Measurements from ENCODE around the gene PPP6R3. TPM values are rescaled to one million over a fixed set of nuclear protein-coding genes. Genes with fewer than 3 reads are reported as not detected.

PPP6R3 gene
- polyA plus RNA-seq, 1 donor (not counting 4 experiments of a cell fraction or from before 2014, with no cell fraction given) = 50.2 TPM

DNA sequence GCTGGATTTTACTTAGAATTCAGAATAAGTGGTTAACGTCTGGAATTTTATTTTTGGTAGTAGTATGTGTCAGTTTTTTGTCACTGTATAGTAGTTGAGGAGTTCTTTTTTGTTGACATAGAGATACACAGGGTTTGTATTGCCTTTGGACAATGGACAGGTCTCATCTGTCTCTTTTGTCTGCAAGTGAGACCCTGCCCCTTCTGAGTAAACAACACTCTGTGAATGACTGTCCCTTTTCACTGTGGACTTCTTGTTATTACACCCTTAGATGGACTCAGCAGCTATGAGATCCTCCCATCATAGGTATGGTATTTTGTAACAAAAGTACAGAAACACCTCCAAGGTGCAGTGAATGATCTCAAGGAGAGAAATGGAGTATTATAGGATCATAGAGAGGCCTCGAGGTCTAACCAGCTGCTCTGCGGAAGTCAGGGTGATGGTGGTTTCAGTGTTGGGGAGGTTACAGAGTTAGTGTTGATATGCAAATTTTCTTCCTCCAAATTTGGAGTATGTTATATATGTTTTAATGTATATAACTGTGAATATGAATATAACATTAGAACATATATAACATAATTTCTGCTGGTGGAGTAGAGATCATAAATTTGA, 7.8 kb downstream of the PPP6R3 start:
- Histone ChIP-seq H3K4me3 (ENCODE audit: control insufficient read depth in 2 of 3, extremely low read depth in 1 of 3, insufficient read depth in 2 of 3, low read depth in 1 of 3, low read length in 3 of 3) (no peak overlapping the region), H3K36me3 (ENCODE audit: control insufficient read depth in 2 of 2, extremely low read depth in 1 of 2, insufficient read depth in 2 of 2, low read length in 2 of 2) (peaks cover 1 to 17% of the 10 kb centered on the region in 2 experiments), H3K4me1 (ENCODE audit: control insufficient read depth, extremely low read depth, insufficient read depth, low read length) (peaks cover 16% of the 10 kb centered on the region), H3K9me3 (ENCODE audit: control insufficient read depth, low read depth, low read length) (no peaks in the 10 kb centered on the region), H3K27me3 (ENCODE audit: control insufficient read depth, extremely low read depth, insufficient read depth, low read length) (no peaks in the 10 kb centered on the region), H4K20me1 (ENCODE audit: control insufficient read depth, extremely low read depth, insufficient read depth, low read length) (peaks cover 55% of the 10 kb centered on the region), H3K9me1 (ENCODE audit: control insufficient read depth, extremely low read depth, insufficient read depth, low read length) (peaks cover 14% of the 10 kb centered on the region), H2AFZ (ENCODE audit: control insufficient read depth, low read length) (no peak overlapping the region), H3K79me2 (ENCODE audit: control insufficient read depth, insufficient read depth, low read length) (peaks cover 96% of the 10 kb centered on the region), H3K9ac (ENCODE audit: control insufficient read depth, extremely low read depth, insufficient read depth, low read length) (no peak overlapping the region), H3K4me2 (ENCODE audit: control insufficient read depth, extremely low read depth, insufficient read depth, low read depth, low read length) (no peak overlapping the region), H3K27ac (ENCODE audit: control insufficient read depth, insufficient read depth, low read length) (no peak overlapping the region)
- FAIRE-seq = no peak
- dilution Hi-C loops (cut with MboI; ENCODE audit: extremely low pct_ligation_motif_present, low sequenced_read_pairs) = no loop called here
- no peak for DNase-seq (ENCODE audit: low read depth, low spot score)
- TF ChIP-seq, protein P1, sequence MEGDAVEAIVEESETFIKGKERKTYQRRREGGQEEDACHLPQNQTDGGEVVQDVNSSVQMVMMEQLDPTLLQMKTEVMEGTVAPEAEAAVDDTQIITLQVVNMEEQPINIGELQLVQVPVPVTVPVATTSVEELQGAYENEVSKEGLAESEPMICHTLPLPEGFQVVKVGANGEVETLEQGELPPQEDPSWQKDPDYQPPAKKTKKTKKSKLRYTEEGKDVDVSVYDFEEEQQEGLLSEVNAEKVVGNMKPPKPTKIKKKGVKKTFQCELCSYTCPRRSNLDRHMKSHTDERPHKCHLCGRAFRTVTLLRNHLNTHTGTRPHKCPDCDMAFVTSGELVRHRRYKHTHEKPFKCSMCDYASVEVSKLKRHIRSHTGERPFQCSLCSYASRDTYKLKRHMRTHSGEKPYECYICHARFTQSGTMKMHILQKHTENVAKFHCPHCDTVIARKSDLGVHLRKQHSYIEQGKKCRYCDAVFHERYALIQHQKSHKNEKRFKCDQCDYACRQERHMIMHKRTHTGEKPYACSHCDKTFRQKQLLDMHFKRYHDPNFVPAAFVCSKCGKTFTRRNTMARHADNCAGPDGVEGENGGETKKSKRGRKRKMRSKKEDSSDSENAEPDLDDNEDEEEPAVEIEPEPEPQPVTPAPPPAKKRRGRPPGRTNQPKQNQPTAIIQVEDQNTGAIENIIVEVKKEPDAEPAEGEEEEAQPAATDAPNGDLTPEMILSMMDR (optimal IDR thresholded peaks at IDR 0.05 in 1 of 3, IDR thresholded peaks at IDR 0.05 in 1 of 3, conservative IDR thresholded peaks at IDR 0.05 in 1 of 3; ENCODE audit: extremely low read depth in 1 of 3, insufficient read depth in 2 of 3, low read length in 3 of 3) = no peak
- TF ChIP-seq EZH2 (IDR thresholded peaks at IDR 0.05; ENCODE audit: low read length) = no peak

DNA sequence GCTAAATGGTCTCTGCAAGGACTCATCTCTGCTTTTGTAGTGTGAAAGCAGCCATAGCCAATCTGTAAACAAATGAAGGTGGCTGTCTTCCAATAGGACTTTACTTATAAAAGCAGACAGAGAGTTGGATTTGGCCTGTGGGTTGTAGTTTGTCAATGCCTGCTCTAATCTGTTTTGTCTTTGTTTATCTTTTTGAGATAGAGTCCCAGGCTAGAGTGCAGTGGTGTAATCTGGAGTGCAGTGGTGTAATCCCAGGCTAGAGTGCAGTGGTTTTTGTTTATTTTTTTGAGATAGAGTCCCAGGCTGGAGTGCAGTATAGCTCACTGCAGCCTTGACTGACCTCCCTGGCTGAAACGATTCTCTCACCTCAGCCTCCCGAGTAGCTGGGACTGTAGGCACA, 8.6 kb downstream of the PPP6R3 start:
- H3K4me1 ChIP-seq (ENCODE audit: control insufficient read depth, extremely low read depth, insufficient read depth, low read length) = peaks cover 16% of the 10 kb centered on the region
- peaks cover 14% of the 10 kb centered on the region for H3K9me1 ChIP-seq (ENCODE audit: control insufficient read depth, extremely low read depth, insufficient read depth, low read length)
- peaks cover 56% of the 10 kb centered on the region for H4K20me1 ChIP-seq (ENCODE audit: control insufficient read depth, extremely low read depth, insufficient read depth, low read length)
- peaks cover 1 to 17% of the 10 kb centered on the region in 2 experiments for H3K36me3 ChIP-seq (ENCODE audit: control insufficient read depth in 2 of 2, extremely low read depth in 1 of 2, insufficient read depth in 2 of 2, low read length in 2 of 2)
- no peak overlapping the region for H3K4me3 ChIP-seq (ENCODE audit: control insufficient read depth in 2 of 3, extremely low read depth in 1 of 3, insufficient read depth in 2 of 3, low read depth in 1 of 3, low read length in 3 of 3)
- dilution Hi-C loops (cut with MboI; ENCODE audit: extremely low pct_ligation_motif_present, low sequenced_read_pairs) = no loop called here
- DNase-seq (ENCODE audit: low read depth, low spot score) (no peak), FAIRE-seq (no peak)
- no peak overlapping the region for H3K4me2 ChIP-seq (ENCODE audit: control insufficient read depth, extremely low read depth, insufficient read depth, low read depth, low read length)
- H3K27ac ChIP-seq (ENCODE audit: control insufficient read depth, insufficient read depth, low read length) = no peak overlapping the region
- H3K9me3 ChIP-seq (ENCODE audit: control insufficient read depth, low read depth, low read length) = no peaks in the 10 kb centered on the region
- H3K9ac ChIP-seq (ENCODE audit: control insufficient read depth, extremely low read depth, insufficient read depth, low read length) = no peak overlapping the region
- H3K27me3 ChIP-seq (ENCODE audit: control insufficient read depth, extremely low read depth, insufficient read depth, low read length) = no peaks in the 10 kb centered on the region
- no peak for TF ChIP-seq EZH2 (IDR thresholded peaks at IDR 0.05; ENCODE audit: low read length)
- TF ChIP-seq, protein P1 (optimal IDR thresholded peaks at IDR 0.05 in 1 of 3, IDR thresholded peaks at IDR 0.05 in 1 of 3, conservative IDR thresholded peaks at IDR 0.05 in 1 of 3; ENCODE audit: extremely low read depth in 1 of 3, insufficient read depth in 2 of 3, low read length in 3 of 3) = no peak
- H2AFZ ChIP-seq (ENCODE audit: control insufficient read depth, low read length) = no peak overlapping the region
- H3K79me2 ChIP-seq (ENCODE audit: control insufficient read depth, insufficient read depth, low read length) = peaks cover 96% of the 10 kb centered on the region
